SK-N-SH (cell line): Measurements from ENCODE around the gene MACO1. TPM values are rescaled to one million over a fixed set of nuclear protein-coding genes. Genes with fewer than 3 reads are reported as not detected.

ENCODE experiments used
- CTCF ChIA-PET: fragments of 300-600, 350-600 bp; formaldehyde crosslinking; extraction: SDS; loops from one replicate; lab custom pipeline; 2021; lab: Yijun Ruan, JAX
- POLR2A ChIA-PET: fragments of 350-600 bp; sonication (Branson Sonifier 250); formaldehyde crosslinking; extraction: SDS; loops from one replicate; lab custom pipeline; 2020; ENCODE audit warnings: antibody characterized with exemption, inconsistent platforms; lab: Yijun Ruan, JAX
- DNase-seq: peaks from one replicate; pipeline ENCODE4 v3.0.0; 2012
- H2AFZ ChIP-seq: fragments of 200-600 bp; sonication (generic); 2 replicates; pipeline ENCODE4 v1.8.1; 2016; ENCODE audit warnings: antibody characterized with exemption, mild to moderate bottlenecking, low read depth
- H3F3A ChIP-seq: fragments of 200-600 bp; sonication (generic); replicated peaks from 2 replicates; pipeline ENCODE3; 2016; ENCODE audit warnings: antibody characterized with exemption, mild to moderate bottlenecking; ENCODE audit not compliant: insufficient read depth
- H3K27ac ChIP-seq, 2 experiments: fragments of 200-500 bp in 1 of 2; fragments of 200-600 bp in 1 of 2; sonication (Bioruptor generic) in 1 of 2; sonication (generic), shearing (Covaris generic) in 1 of 2; 2 replicates each; pipeline versions ENCODE4 v1.5.1 to v1.6.1; 2014 to 2016; ENCODE audit warnings: low read depth in 2 of 2, inconsistent platforms in 1 of 2, low read length in 1 of 2, mild to moderate bottlenecking in 1 of 2, mixed read lengths in 1 of 2
- H3K27me3 ChIP-seq: fragments of 200-600 bp; sonication (generic), shearing (Covaris generic); 2 replicates; pipeline ENCODE4 v1.6.1; 2016; ENCODE audit warnings: mixed run types; ENCODE audit not compliant: insufficient read depth
- H3K36me3 ChIP-seq, 2 experiments: fragments of 200-500 bp in 1 of 2; fragments of 200-600 bp in 1 of 2; sonication (Bioruptor generic) in 1 of 2; sonication (generic) in 1 of 2; replicated peaks in 1 of 2; 2 replicates each; pipeline versions ENCODE3 to v1.5.1; 2014 to 2016; ENCODE audit warnings: low read length in 1 of 2, mild to moderate bottlenecking in 1 of 2; ENCODE audit not compliant: insufficient read depth in 2 of 2, control insufficient read depth in 1 of 2
- H3K4me1 ChIP-seq, 2 experiments: fragments of 200-500 bp in 1 of 2; fragments of 200-600 bp in 1 of 2; sonication (Bioruptor generic) in 1 of 2; sonication (generic), shearing (Covaris generic) in 1 of 2; 2 replicates each; pipeline versions ENCODE4 v1.5.1 to v1.6.1; 2014 to 2016; ENCODE audit warnings: low read depth in 1 of 2, low read length in 1 of 2, mixed run types in 1 of 2; ENCODE audit not compliant: insufficient read depth in 2 of 2, control insufficient read depth in 1 of 2
- H3K4me2 ChIP-seq: fragments of 200-600 bp; sonication (generic), shearing (Covaris generic); 2 replicates; pipeline ENCODE4 v1.6.1; 2017; ENCODE audit warnings: mixed run types
- H3K4me3 ChIP-seq, 2 experiments: fragments of 200-500 bp in 1 of 2; fragments of 200-600 bp in 1 of 2; sonication (Bioruptor generic) in 1 of 2; sonication (generic), shearing (Covaris generic) in 1 of 2; 2 replicates each; pipeline versions ENCODE4 v1.5.1 to v1.8.1; 2014 to 2016; ENCODE audit warnings: low read depth in 2 of 2, inconsistent platforms in 1 of 2, low read length in 1 of 2, mild to moderate bottlenecking in 1 of 2, mixed read lengths in 1 of 2, moderate library complexity in 1 of 2
- H3K79me2 ChIP-seq: fragments of 200-600 bp; sonication (generic); 2 replicates; pipeline ENCODE4 v1.8.1; 2017; ENCODE audit warnings: mild to moderate bottlenecking; ENCODE audit not compliant: insufficient read depth
- H3K9ac ChIP-seq: fragments of 200-600 bp; sonication (generic); 2 replicates; pipeline ENCODE4 v1.6.1; 2017; ENCODE audit warnings: mixed run types
- H3K9me2 ChIP-seq: fragments of 200-600 bp; sonication (generic); 2 replicates; pipeline ENCODE4 v1.6.1; 2017; ENCODE audit warnings: mixed run types
- H3K9me3 ChIP-seq: fragments of 200-600 bp; sonication (generic); 2 replicates; pipeline ENCODE4 v1.6.1; 2017; ENCODE audit warnings: mixed run types, mild to moderate bottlenecking, moderate library complexity
- H4K20me1 ChIP-seq: fragments of 200-600 bp; sonication (generic); 2 replicates; pipeline ENCODE4 v1.6.1; 2017; ENCODE audit warnings: mild to moderate bottlenecking, mixed run types; ENCODE audit not compliant: insufficient read depth
- ELF1 ChIP-seq: IDR thresholded peaks from 2 replicates; pipeline ENCODE4 v1.4.0; 2012
- EZH2phosphoT487 ChIP-seq: fragments of 200-600 bp; sonication (generic); IDR thresholded peaks from 2 replicates; pipeline ENCODE4 v1.6.1; 2017; ENCODE audit warnings: low read depth, mixed run types, mild to moderate bottlenecking, antibody characterized with exemption, moderate library complexity, borderline replicate concordance
- FOSL2 ChIP-seq: IDR thresholded peaks from 2 replicates; pipeline ENCODE4 v1.4.0; 2012; ENCODE audit warnings: low read depth, mild to moderate bottlenecking, moderate library complexity, borderline replicate concordance
- FOXJ3 ChIP-seq: sonication (generic); formaldehyde crosslinking; IDR thresholded peaks from 2 replicates; pipeline ENCODE4 v1.5.1; 2020; ENCODE audit warnings: mild to moderate bottlenecking, missing genetic modification reagents
- FOXM1 ChIP-seq: IDR thresholded peaks from 2 replicates; pipeline ENCODE4 v1.4.0; 2012; ENCODE audit warnings: low read depth, mild to moderate bottlenecking
- GATA2 ChIP-seq: sonication (generic); formaldehyde crosslinking; IDR thresholded peaks from 2 replicates; pipeline ENCODE4 v1.5.0; 2020; ENCODE audit warnings: mild to moderate bottlenecking, missing genetic modification reagents
- MAX ChIP-seq: IDR thresholded peaks from 2 replicates; pipeline ENCODE4 v1.4.0; 2012; ENCODE audit warnings: low read depth
- MEF2A ChIP-seq: IDR thresholded peaks from 2 replicates; pipeline ENCODE4 v1.4.0; 2012; ENCODE audit warnings: low read depth, borderline replicate concordance
- PBX3 ChIP-seq: IDR thresholded peaks from 2 replicates; pipeline ENCODE4; 2012
- POLR2AphosphoS5 ChIP-seq: IDR thresholded peaks from 2 replicates; pipeline ENCODE4 v1.6.1; 2012; ENCODE audit warnings: low read depth, low read length
- RFX5 ChIP-seq: IDR thresholded peaks from 2 replicates; pipeline ENCODE4 v1.6.1; 2012; ENCODE audit warnings: mild to moderate bottlenecking, improper control_type of control experiment, low read length
- RXRA ChIP-seq: IDR thresholded peaks from 2 replicates; pipeline ENCODE4 v1.4.0; 2012; ENCODE audit warnings: low read depth, mild to moderate bottlenecking, borderline replicate concordance
- SIN3A ChIP-seq: IDR thresholded peaks from 2 replicates; pipeline ENCODE4 v1.6.1; 2012; ENCODE audit warnings: low read depth, mild to moderate bottlenecking, low read length, moderate library complexity, borderline replicate concordance
- SMC3 ChIP-seq: IDR thresholded peaks from 2 replicates; pipeline ENCODE4 v1.6.1; 2012; ENCODE audit warnings: low read depth, low read length, improper control_type of control experiment
- TAF1 ChIP-seq: IDR thresholded peaks from 2 replicates; pipeline ENCODE4 v1.6.1; 2012; ENCODE audit warnings: low read depth, mild to moderate bottlenecking, low read length, moderate library complexity, borderline replicate concordance
- TCF12 ChIP-seq: IDR thresholded peaks from 2 replicates; pipeline ENCODE4 v1.4.0; 2012
- ZBTB33 ChIP-seq: IDR thresholded peaks from 2 replicates; pipeline ENCODE4 v1.4.0; 2012; ENCODE audit warnings: low read depth, borderline replicate concordance
- WGBS: methylation state at CpG from one replicate; pipeline ENCODE4 v1.1.6; 2017; ENCODE audit warnings: low lambda C conversion rate; 5-methylcytosine and 5-hydroxymethylcytosine counted together
- polyA plus RNA-seq, 3 experiments: library from polyadenylated mRNA; depleted of rRNA; stranded (reverse); fragments of >200 nt; gene quantifications; 2 replicates each; pipeline ENCODE4 v1.2.3, GENCODE V29; 2012
- TF ChIP-seq, protein P1 (sequence below): IDR thresholded peaks from 2 replicates; pipeline ENCODE4 v1.4.0; 2012; ENCODE audit warnings: low read depth, borderline replicate concordance

MACO1 gene
- polyA plus RNA-seq, 1 of the 3 experiments (the other 2 are of a cell fraction), result 6.9 TPM

DNA sequence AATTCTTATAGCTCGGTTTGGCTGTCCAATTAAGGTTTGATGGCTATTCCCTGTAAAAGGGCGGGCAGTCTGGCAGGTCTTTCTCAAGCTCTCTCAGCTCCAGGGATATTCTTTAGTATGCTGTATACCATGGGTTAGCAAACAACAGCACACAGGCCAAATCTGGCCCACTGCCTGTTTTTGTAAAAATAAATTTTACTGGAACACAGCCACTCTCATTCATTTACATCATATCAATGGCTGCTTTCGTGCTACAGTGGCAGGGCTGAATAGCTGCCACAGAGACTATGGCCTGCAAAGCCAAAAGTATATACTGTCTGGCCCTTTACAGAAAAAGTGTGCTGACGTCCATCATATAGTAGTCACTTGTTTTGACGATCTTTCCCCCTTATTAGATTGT lies 32.0 kb downstream of the MACO1 start (continued):
- TF ChIP-seq PBX3, result no peak
- TF ChIP-seq, all 33 proteins: peak for 0

DNA sequence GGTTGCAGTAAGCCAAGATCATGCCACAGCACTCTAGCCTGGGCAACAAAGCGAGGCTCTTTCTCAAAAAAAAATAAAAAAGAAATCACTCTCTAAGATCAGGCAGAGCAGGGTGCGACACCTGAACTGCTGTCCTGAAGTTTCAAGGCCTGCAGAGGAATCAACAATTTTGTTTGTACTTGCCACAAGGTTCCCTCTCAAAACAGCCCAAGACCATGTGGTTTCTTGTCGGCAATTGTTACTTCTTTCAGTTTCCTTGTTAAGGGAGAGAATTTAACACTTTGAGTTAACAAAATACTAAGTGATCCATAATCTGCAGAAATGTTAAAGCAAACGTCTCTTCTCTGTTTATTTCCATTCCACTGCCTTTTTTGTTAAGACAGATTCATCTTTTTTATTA lies 36.5 kb downstream of the MACO1 start:
- POLR2A ChIA-PET, result no interaction called here
- Histone ChIP-seq H3K9me2 (no peaks in the 10 kb centered on the region), H4K20me1 (peaks cover 7% of the 10 kb centered on the region; the same call in 1 of the 2 replicates), H3K9ac (no peak overlapping the region), H3K9me3 (no peaks in the 10 kb centered on the region), H2AFZ (no peak overlapping the region), H3F3A (peaks cover 23% of the 10 kb centered on the region), H3K4me1 (peaks cover 0 to 3% of the 10 kb centered on the region in 2 experiments; a peak in 1 of 4 replicates), H3K27ac (no peak overlapping the region), H3K27me3 (no peaks in the 10 kb centered on the region)
- no peak for DNase-seq
- CTCF ChIA-PET, result no interaction called here
- no peak for TF ChIP-seq FOXJ3 (CRISPR knock-in tag)
- TF ChIP-seq MAX, result no peak
- TF ChIP-seq TAF1, result no peak
- no peak for TF ChIP-seq POLR2AphosphoS5
- TF ChIP-seq EZH2phosphoT487, result no peak
- TF ChIP-seq ELF1, result no peak
- no peak for TF ChIP-seq TCF12
- TF ChIP-seq MEF2A, result no peak
- TF ChIP-seq SMC3, result no peak
- no peak for TF ChIP-seq GATA2 (CRISPR knock-in tag)
- no peak for TF ChIP-seq RFX5
- no peak for TF ChIP-seq FOSL2
- TF ChIP-seq ZBTB33, result no peak
- TF ChIP-seq, protein P1, sequence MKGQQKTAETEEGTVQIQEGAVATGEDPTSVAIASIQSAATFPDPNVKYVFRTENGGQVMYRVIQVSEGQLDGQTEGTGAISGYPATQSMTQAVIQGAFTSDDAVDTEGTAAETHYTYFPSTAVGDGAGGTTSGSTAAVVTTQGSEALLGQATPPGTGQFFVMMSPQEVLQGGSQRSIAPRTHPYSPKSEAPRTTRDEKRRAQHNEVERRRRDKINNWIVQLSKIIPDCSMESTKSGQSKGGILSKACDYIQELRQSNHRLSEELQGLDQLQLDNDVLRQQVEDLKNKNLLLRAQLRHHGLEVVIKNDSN, result no peak
- no peak for TF ChIP-seq RXRA
- no peak for TF ChIP-seq FOXM1
- TF ChIP-seq SIN3A, result no peak
- TF ChIP-seq, all 33 proteins: peak for 0
- H3K4me2 ChIP-seq, result no peak overlapping the region
- H3K79me2 ChIP-seq, result peaks cover 94% of the 10 kb centered on the region
- H3K36me3 ChIP-seq, result peaks cover 0 to 13% of the 10 kb centered on the region in 2 experiments
- no peak overlapping the region for H3K4me3 ChIP-seq
- WGBS, result 91% methylated on average over 4 of the region's 4 CpGs
